MM.1S (cell line): ENCODE measurements around the gene ADAMTS2.

Source experiments
- DNase-seq: peaks from one replicate; pipeline ENCODE4 v3.0.0-alpha.2; 2015
- H2AFZ ChIP-seq: fragments of 300-600 bp; sonication (generic); 2 replicates; pipeline ENCODE4 v1.6.0; 2016; ENCODE audit warnings: antibody characterized with exemption, low read length
- H3F3A ChIP-seq: fragments of 300-600 bp; sonication (generic); 2 replicates; pipeline ENCODE4 v1.6.1; 2016; ENCODE audit warnings: mild to moderate bottlenecking, antibody characterized with exemption, low read length, moderate library complexity, mixed read lengths; ENCODE audit not compliant: insufficient read depth
- H3K27ac ChIP-seq: fragments of 300-600 bp; sonication (generic); 2 replicates; pipeline ENCODE4 v1.5.1; 2016; ENCODE audit warnings: mild to moderate bottlenecking, low read length
- H3K27me3 ChIP-seq: fragments of 300-600 bp; sonication (generic); replicated peaks from 2 replicates; pipeline ENCODE4 v1.6.0; 2016; ENCODE audit warnings: low read length; ENCODE audit not compliant: insufficient read depth
- H3K36me3 ChIP-seq: fragments of 300-600 bp; sonication (generic); replicated peaks from 2 replicates; pipeline ENCODE4 v1.6.1; 2016; ENCODE audit warnings: mild to moderate bottlenecking, low read length, mixed read lengths; ENCODE audit not compliant: insufficient read depth
- H3K4me1 ChIP-seq: fragments of 300-600 bp; sonication (generic); 2 replicates; pipeline ENCODE4 v1.6.1; 2016; ENCODE audit warnings: low read length, mixed read lengths
- H3K4me2 ChIP-seq: fragments of 300-600 bp; sonication (generic); 2 replicates; pipeline ENCODE4 v1.6.0; 2016; ENCODE audit warnings: low read depth, low read length
- H3K4me3 ChIP-seq: fragments of 300-600 bp; sonication (generic); 2 replicates; pipeline ENCODE4 v1.5.1; 2016; ENCODE audit warnings: low read length, mixed read lengths
- H3K79me2 ChIP-seq: fragments of 300-600 bp; sonication (generic); 2 replicates; pipeline ENCODE4 v1.6.1; 2016; ENCODE audit warnings: mixed run types, low read length, mixed read lengths
- H3K9ac ChIP-seq: fragments of 300-600 bp; sonication (generic); 2 replicates; pipeline ENCODE4 v1.6.1; 2016; ENCODE audit warnings: low read length, mixed read lengths
- H3K9me2 ChIP-seq: fragments of 300-600 bp; sonication (generic); replicated peaks from 2 replicates; pipeline ENCODE4 v1.6.1; 2016; ENCODE audit warnings: mild to moderate bottlenecking, low read length, mixed read lengths; ENCODE audit not compliant: insufficient read depth
- H3K9me3 ChIP-seq: fragments of 300-600 bp; sonication (generic); replicated peaks from 2 replicates; pipeline ENCODE4 v1.6.1; 2016; ENCODE audit warnings: mild to moderate bottlenecking, low read length, mixed read lengths; ENCODE audit not compliant: insufficient read depth
- H4K20me1 ChIP-seq: fragments of 300-600 bp; sonication (generic); 2 replicates; pipeline ENCODE4 v1.6.1; 2016; ENCODE audit warnings: mild to moderate bottlenecking, low read length, moderate library complexity, mixed read lengths; ENCODE audit not compliant: insufficient read depth
- CTCF ChIP-seq: fragments of 300-600 bp; sonication (generic); IDR thresholded peaks from 2 replicates; pipeline ENCODE4 v1.5.1; 2016; ENCODE audit warnings: antibody characterized with exemption, low read length, mixed read lengths
- EZH2 ChIP-seq: fragments of 300-600 bp; sonication (generic); optimal IDR thresholded peaks from 2 replicates; pipeline ENCODE3; 2017; ENCODE audit warnings: low read depth, mild to moderate bottlenecking, antibody characterized with exemption, low read length, mixed read lengths
- EZH2phosphoT487 ChIP-seq: fragments of 300-600 bp; sonication (generic); IDR thresholded peaks from 2 replicates; pipeline ENCODE4 v1.6.1; 2018; ENCODE audit warnings: antibody characterized with exemption, low read length

Gene ADAMTS2

GRCh38 chr5:179317411-179318220 lies 27.6 kb downstream of the ADAMTS2 start:
- Histone ChIP-seq H3K9me2 (no peaks in the 10 kb centered on the region), H3K4me2 (no peak overlapping the region), H3K79me2 (no peaks in the 10 kb centered on the region)

DNA sequence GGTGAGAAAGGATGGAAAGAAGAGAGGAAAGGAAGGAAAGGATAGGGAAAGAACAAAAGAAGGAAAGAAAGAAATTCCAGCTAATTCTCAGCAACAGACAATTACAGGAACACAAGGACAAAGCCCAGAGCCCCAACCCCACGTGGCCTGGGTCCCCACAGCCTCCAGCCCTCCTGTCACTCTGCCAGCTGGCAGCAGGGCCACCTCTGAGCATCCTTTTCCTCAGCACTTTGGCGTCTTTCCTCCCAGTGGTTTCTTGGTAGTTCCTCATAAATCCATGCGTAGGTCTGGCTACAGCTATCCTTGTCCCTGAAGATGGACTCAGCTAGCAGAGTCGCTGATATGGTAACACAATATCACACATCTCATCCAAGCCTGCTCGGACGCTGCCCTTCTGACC lies 28.3 kb downstream of the ADAMTS2 start:
- Histone ChIP-seq H3K27me3 (no peaks in the 10 kb centered on the region; the same call in 1 of the 2 replicates), H3K36me3 (no peaks in the 10 kb centered on the region), H3F3A (no peaks in the 10 kb centered on the region), H3K79me2 (no peaks in the 10 kb centered on the region), H3K27ac (no peak overlapping the region), H3K4me3 (no peak overlapping the region), H3K9me2 (no peaks in the 10 kb centered on the region), H2AFZ (no peak overlapping the region), H3K4me1 (no peaks in the 10 kb centered on the region), H3K9me3 (no peaks in the 10 kb centered on the region), H3K9ac (no peak overlapping the region), H3K4me2 (no peak overlapping the region), H4K20me1 (no peaks in the 10 kb centered on the region)
- no peak for TF ChIP-seq EZH2
- no peak for TF ChIP-seq EZH2phosphoT487
- TF ChIP-seq CTCF, result no peak
- DNase-seq, result no peak

More at GRCh38 chr5:179317411-179318220, 27.6 kb downstream of the ADAMTS2 start:
- no peaks in the 10 kb centered on the region for H3K9me3 ChIP-seq
- no peak overlapping the region for H2AFZ ChIP-seq
- H3K27me3 ChIP-seq, result no peaks in the 10 kb centered on the region; the same call in 1 of the 2 replicates
- H3K4me3 ChIP-seq, result no peak overlapping the region
- no peaks in the 10 kb centered on the region for H3F3A ChIP-seq
- TF ChIP-seq EZH2 (no peak), CTCF (no peak), EZH2phosphoT487 (no peak)
- DNase-seq, result no peak
- H3K9ac ChIP-seq, result no peak overlapping the region
- no peaks in the 10 kb centered on the region for H3K36me3 ChIP-seq
- H3K4me1 ChIP-seq, result no peaks in the 10 kb centered on the region
- no peaks in the 10 kb centered on the region for H4K20me1 ChIP-seq
- H3K27ac ChIP-seq, result no peak overlapping the region

DNA sequence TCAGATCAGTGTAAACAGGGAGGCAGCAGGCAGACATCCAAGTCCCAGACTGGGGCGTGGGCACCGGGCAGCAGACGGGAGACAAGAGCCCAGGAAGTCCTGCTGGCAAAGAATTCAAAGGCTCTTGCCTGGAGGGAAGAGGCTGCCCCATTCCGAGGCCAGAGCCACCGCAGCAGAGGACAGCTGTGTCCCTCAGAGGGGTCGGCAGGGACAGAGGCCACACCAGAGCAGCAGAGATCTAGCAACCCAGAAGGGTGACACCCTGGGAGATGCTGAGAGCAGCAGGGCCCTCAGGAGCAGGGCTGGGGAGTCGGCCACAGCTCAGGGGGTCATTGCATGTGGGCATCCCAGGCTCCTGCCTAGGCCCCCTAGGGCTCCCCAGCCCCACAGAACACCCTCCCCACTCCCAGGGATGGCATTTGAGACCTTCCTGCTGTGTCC lies 29.1 kb downstream of the ADAMTS2 start:
- Histone ChIP-seq H3K9me2 (no peaks in the 10 kb centered on the region), H3K79me2 (no peaks in the 10 kb centered on the region), H3K9ac (no peak overlapping the region), H4K20me1 (no peaks in the 10 kb centered on the region), H3F3A (no peaks in the 10 kb centered on the region), H2AFZ (no peak overlapping the region), H3K9me3 (no peaks in the 10 kb centered on the region), H3K4me2 (no peak overlapping the region), H3K27ac (no peak overlapping the region), H3K4me1 (no peaks in the 10 kb centered on the region), H3K27me3 (no peaks in the 10 kb centered on the region; the same call in 1 of the 2 replicates), H3K36me3 (no peaks in the 10 kb centered on the region), H3K4me3 (no peak overlapping the region)
- TF ChIP-seq CTCF, result no peak
- TF ChIP-seq EZH2, result no peak
- TF ChIP-seq EZH2phosphoT487, result no peak
- no peak for DNase-seq
